HepG2 (cell line): ENCODE measurements around the gene TKFC. TPM values are rescaled to one million over a fixed set of nuclear protein-coding genes. Genes with fewer than 3 reads are reported as not detected.

Source experiments
- ATF6 ChIP-seq: sonication (generic); formaldehyde crosslinking; conservative IDR thresholded peaks from 2 replicates; pipeline ENCODE4 v1.4.0; 2020; ENCODE audit warnings: missing genetic modification reagents
- ATM ChIP-seq: fragments of 450-650 bp; IDR thresholded peaks from 2 replicates; pipeline ENCODE4 v1.7.1; 2017; ENCODE audit warnings: mild to moderate bottlenecking, borderline replicate concordance
- EED ChIP-seq: sonication (generic); formaldehyde crosslinking; IDR thresholded peaks from 2 replicates; pipeline ENCODE4 v1.5.0; 2020; ENCODE audit warnings: mild to moderate bottlenecking, missing genetic modification reagents
- ETV5 ChIP-seq: IDR thresholded peaks from 2 replicates; pipeline ENCODE4 v1.6.1; 2018; ENCODE audit warnings: missing biosample characterization, missing genetic modification reagents, inconsistent platforms, borderline replicate concordance
- GABPA ChIP-seq, 2 experiments: IDR thresholded peaks; 2 replicates each; pipeline ENCODE4 v1.6.1; 2011 to 2016; ENCODE audit warnings: low read depth in 2 of 2, low read length in 1 of 2, missing biosample characterization in 1 of 2, missing genetic modification characterization in 1 of 2
- HHEX ChIP-seq: IDR thresholded peaks from 2 replicates; pipeline ENCODE4 v1.6.1; 2016; ENCODE audit warnings: control low read depth
- MAFF ChIP-seq: IDR thresholded peaks from 2 replicates; pipeline ENCODE4 v1.6.1; 2011; ENCODE audit warnings: low read depth, low read length, improper control_type of control experiment
- NONO ChIP-seq, 2 experiments: fragments of 450-650 bp in 1 of 2; sonication (generic) in 1 of 2; formaldehyde crosslinking in 1 of 2; IDR thresholded peaks in 1 of 2; conservative IDR thresholded peaks in 1 of 2; 2 replicates each; pipeline versions ENCODE4 v1.6.1 to v1.8.0; 2017 to 2022; ENCODE audit warnings: mild to moderate bottlenecking in 1 of 2, missing genetic modification reagents in 1 of 2, moderate library complexity in 1 of 2
- THAP8 ChIP-seq: sonication (generic); formaldehyde crosslinking; IDR thresholded peaks from 2 replicates; pipeline ENCODE4 v1.5.1; 2020; ENCODE audit warnings: missing genetic modification reagents, mild to moderate bottlenecking, borderline replicate concordance
- TSC22D2 ChIP-seq: sonication (generic); formaldehyde crosslinking; IDR thresholded peaks from 2 replicates; pipeline ENCODE4 v1.5.1; 2020; ENCODE audit warnings: missing genetic modification reagents, mild to moderate bottlenecking, borderline replicate concordance
- ZNF512 ChIP-seq: sonication (generic); formaldehyde crosslinking; IDR thresholded peaks from 2 replicates; pipeline ENCODE4 v1.4.0; 2020; ENCODE audit warnings: mild to moderate bottlenecking, missing genetic modification reagents
- ZNF563 ChIP-seq: sonication (generic); formaldehyde crosslinking; IDR thresholded peaks from 2 replicates; pipeline ENCODE4 v1.8.0; 2022; ENCODE audit warnings: mild to moderate bottlenecking, moderate library complexity, missing genetic modification reagents
- ZNF574 ChIP-seq: sonication (generic); formaldehyde crosslinking; IDR thresholded peaks from 2 replicates; pipeline ENCODE4 v1.4.0; 2020; ENCODE audit warnings: missing genetic modification reagents
- polyA plus RNA-seq, 8 experiments: library from polyadenylated mRNA; depleted of rRNA in 3 of 8; stranded (reverse) in 7 of 8; unstranded in 1 of 8; fragments of >200 nt; fragmentation: Illumina TruSeq in 4 of 8; extraction: Trizol in 4 of 8; gene quantifications; 2 replicates each; pipeline versions ENCODE4 v1.2.1 to v1.2.3, GENCODE V29; 2011 to 2016; ENCODE audit warnings: low read depth in 4 of 8, missing spikeins in 1 of 8, mixed read lengths in 1 of 8; ENCODE audit not compliant: insufficient read depth in 1 of 8
- total RNA-seq, 5 experiments: library from RNA; depleted of rRNA; stranded (reverse); fragments of >200 nt; fragmentation: Illumina TruSeq; extraction: Trizol; gene quantifications; 2 replicates each; pipeline ENCODE4 v1.2.3, GENCODE V29; 2016; ENCODE audit warnings: low read depth in 1 of 5
- TF ChIP-seq, protein P1 (sequence below): sonication (generic); formaldehyde crosslinking; IDR thresholded peaks from 2 replicates; pipeline ENCODE4 v1.4.0; 2020; ENCODE audit warnings: mild to moderate bottlenecking, missing genetic modification reagents
- TF ChIP-seq, protein P2 (sequence below): sonication (generic); formaldehyde crosslinking; IDR thresholded peaks from 2 replicates; pipeline ENCODE4 v1.4.0; 2020; ENCODE audit warnings: low read depth, mild to moderate bottlenecking, missing genetic modification reagents

Gene TKFC
- total and polyA plus RNA-seq, 2 of the 13 experiments (the other 11 are each of a cell fraction or from before 2014, with no cell fraction given), result 147 to 197 TPM

DNA sequence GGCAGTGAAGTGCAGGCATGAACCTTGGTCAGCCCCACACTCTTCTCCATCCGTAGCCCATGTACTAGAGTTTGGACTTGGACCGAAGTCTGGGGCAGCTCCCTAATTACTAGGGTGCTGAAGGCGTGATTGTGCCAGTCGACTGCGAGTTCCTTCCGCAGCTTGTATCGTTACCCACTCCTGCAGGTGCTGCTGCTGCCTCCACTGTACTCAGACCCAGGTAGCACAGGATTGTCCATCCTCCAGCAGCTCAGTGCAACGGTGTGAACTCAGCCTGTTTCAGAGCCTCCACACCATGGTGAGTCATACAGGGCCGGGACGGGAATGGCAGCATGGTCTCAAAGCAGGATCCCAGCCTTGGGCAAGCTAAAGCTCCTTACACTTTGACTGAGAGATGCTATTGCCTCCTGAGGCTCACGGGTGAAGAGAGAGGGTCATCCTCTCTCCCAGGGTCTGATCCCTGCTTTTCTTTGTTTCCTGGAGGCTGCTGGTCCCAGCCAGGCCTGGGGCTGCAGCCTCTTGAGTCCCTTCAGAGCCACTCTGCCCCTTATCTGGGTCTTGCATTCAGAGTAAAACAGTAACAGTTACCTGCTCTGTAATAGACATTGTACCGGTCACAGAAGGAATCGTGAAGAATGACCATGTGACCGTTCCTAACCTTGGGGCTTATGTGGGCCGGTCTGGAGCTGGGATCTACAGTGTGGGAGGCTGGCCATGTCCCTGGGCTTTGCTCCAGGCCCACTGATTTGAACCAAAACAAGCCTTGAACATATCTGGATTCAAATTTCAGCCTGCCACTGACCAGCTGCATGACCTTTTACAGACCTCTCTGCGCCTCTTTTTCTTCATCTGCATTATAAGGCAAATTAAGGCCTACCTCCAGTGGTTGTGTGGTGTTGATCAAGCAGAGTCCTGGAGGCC lies 1.7 kb downstream of the TKFC start (continued):
- peak; percentile 90 for TF ChIP-seq ZNF574
- TF ChIP-seq HHEX (CRISPR knock-in tag), result no peak
- no peak for TF ChIP-seq THAP8 (CRISPR knock-in tag)
- TF ChIP-seq TSC22D2 (CRISPR knock-in tag), result no peak
- TF ChIP-seq, protein P1, sequence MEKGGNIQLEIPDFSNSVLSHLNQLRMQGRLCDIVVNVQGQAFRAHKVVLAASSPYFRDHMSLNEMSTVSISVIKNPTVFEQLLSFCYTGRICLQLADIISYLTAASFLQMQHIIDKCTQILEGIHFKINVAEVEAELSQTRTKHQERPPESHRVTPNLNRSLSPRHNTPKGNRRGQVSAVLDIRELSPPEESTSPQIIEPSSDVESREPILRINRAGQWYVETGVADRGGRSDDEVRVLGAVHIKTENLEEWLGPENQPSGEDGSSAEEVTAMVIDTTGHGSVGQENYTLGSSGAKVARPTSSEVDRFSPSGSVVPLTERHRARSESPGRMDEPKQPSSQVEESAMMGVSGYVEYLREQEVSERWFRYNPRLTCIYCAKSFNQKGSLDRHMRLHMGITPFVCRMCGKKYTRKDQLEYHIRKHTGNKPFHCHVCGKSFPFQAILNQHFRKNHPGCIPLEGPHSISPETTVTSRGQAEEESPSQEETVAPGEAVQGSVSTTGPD (CRISPR knock-in tag), result no peak
- TF ChIP-seq MAFF, result no peak
- TF ChIP-seq ATM, result no peak
- no peak for TF ChIP-seq NONO (IDR thresholded peaks at IDR 0.05)
- TF ChIP-seq NONO (CRISPR knock-in tag; conservative IDR thresholded peaks at IDR 0.05), result peak; percentile 86
- TF ChIP-seq ATF6 (CRISPR knock-in tag), result no peak
- TF ChIP-seq GABPA (IDR thresholded peaks at IDR 0.05; ENCODE audit: low read depth, low read length), result no peak
- no peak for TF ChIP-seq GABPA (CRISPR knock-in tag; IDR thresholded peaks at IDR 0.05; ENCODE audit: low read depth)
- TF ChIP-seq ZNF512 (CRISPR knock-in tag), result no peak
- TF ChIP-seq ETV5 (CRISPR knock-in tag), result peak; percentile 58
- no peak for TF ChIP-seq EED (CRISPR knock-in tag)
- TF ChIP-seq, protein P2, sequence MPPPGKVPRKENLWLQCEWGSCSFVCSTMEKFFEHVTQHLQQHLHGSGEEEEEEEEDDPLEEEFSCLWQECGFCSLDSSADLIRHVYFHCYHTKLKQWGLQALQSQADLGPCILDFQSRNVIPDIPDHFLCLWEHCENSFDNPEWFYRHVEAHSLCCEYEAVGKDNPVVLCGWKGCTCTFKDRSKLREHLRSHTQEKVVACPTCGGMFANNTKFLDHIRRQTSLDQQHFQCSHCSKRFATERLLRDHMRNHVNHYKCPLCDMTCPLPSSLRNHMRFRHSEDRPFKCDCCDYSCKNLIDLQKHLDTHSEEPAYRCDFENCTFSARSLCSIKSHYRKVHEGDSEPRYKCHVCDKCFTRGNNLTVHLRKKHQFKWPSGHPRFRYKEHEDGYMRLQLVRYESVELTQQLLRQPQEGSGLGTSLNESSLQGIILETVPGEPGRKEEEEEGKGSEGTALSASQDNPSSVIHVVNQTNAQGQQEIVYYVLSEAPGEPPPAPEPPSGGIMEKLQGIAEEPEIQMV (CRISPR knock-in tag), result no peak
- TF ChIP-seq ZNF563, result 0 out of 2 replicates have a peak, but pooled peaks have one; percentile 26
